Subcutaneous abdominal adipose tissue (tissue), 5 donors: Measurements from ENCODE around the gene PKLR.
A peak's percentile ranks its signal among the peaks of the same experiment; 100 is the strongest.

Experiments
- H3K27ac ChIP-seq: one replicate; pipeline ENCODE4 v1.7.0; 2013; ENCODE audit warnings: low read depth, mild to moderate bottlenecking, inconsistent platforms, low read length, moderate library complexity
- H3K27me3 ChIP-seq, 5 donors: one replicate each; pipeline ENCODE4 v1.7.0; 2013; ENCODE audit warnings: low read length in 5 of 5, inconsistent platforms in 1 of 5; ENCODE audit not compliant: control insufficient read depth in 5 of 5, insufficient read depth in 4 of 5
- H3K36me3 ChIP-seq, 5 donors: one replicate each; pipeline ENCODE4 v1.7.0; 2013; ENCODE audit warnings: low read length in 5 of 5; ENCODE audit not compliant: control insufficient read depth in 5 of 5, insufficient read depth in 5 of 5
- H3K4me1 ChIP-seq, 5 donors: one replicate each; pipeline ENCODE4 v1.7.0; 2013; ENCODE audit warnings: low read length in 5 of 5, mild to moderate bottlenecking in 3 of 5, moderate library complexity in 1 of 5; ENCODE audit not compliant: control insufficient read depth in 5 of 5, insufficient read depth in 5 of 5
- H3K4me3 ChIP-seq, 5 donors: one replicate each; pipeline ENCODE4 v1.7.0; 2013; ENCODE audit warnings: low read length in 5 of 5, low read depth in 1 of 5
- H3K9ac ChIP-seq, 5 donors: one replicate each; pipeline ENCODE4 v1.7.0; 2013; ENCODE audit warnings: low read length in 5 of 5, mild to moderate bottlenecking in 4 of 5, moderate library complexity in 3 of 5
- H3K9me3 ChIP-seq, 5 donors: one replicate each; pipeline ENCODE4 v1.7.0; 2013; ENCODE audit warnings: low read length in 5 of 5; ENCODE audit not compliant: control insufficient read depth in 5 of 5
- donor health status: healthy.
- donor health status: healthy.
- donor health status: healthy.
- donor health status: healthy.
- donor health status: healthy.

The PKLR gene

DNA sequence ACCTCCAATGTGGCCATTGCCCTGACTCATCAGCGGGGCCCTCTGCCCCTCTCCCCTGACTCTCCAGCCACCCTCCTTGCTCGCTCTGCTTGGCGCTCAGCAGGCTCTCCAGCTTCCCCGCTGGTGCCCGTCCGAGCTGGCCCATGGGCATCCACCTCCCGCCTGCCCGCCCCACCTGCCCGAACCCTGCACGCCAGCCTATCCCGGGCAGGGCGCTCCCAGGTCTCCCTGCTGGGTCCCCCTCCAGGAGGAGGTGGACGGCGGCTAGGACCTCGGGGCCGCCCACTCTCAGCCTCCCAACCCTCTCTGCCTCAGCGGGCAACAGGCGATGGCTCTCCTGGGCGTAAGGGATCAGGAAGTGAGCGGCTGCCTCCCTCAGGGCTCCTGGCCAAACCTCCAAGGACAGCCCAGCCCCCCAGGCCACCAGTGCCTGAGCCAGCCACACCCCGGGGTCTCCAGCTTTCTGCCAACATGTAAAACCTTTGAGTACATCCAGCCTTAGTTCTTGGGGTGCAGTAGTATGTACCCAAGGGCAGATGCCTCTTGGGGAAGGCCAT lies 13.2 kb downstream of the PKLR start:
- Histone ChIP-seq H3K4me3 (no peak overlapping the region), H3K27me3 (peaks cover 0 to 7% (median under 1%) of the 10 kb centered on the region in 5 donors), H3K4me1 (no peaks in the 10 kb centered on the region), H3K27ac (no peak overlapping the region), H3K9ac (no peak overlapping the region), H3K9me3 (no peaks in the 10 kb centered on the region), H3K36me3 (peaks cover 0 to 10% (median 0%) of the 10 kb centered on the region in 5 donors)

DNA sequence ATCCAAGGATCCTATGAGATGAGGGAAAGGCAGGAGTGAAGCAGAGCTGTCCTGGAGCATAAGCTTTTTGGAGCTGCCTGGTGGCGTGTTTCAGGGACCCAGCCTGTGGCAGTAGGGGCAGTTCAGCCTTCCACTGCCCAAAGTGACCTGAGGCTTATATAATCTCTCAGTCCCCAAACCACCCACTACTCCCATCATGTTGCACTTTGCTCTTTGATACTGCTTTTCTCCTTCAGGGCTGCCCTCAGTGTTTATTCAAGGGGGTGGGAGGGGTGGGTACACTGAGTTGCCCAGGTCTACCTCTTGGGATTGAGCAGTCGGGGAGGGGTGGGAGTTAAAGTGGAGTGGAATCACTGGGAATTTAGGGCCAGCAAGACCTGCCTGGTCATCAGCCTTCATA lies 14.7 kb downstream of the PKLR start:
- H3K36me3 ChIP-seq: peaks cover 0 to 10% (median 0%) of the 10 kb centered on the region in 5 donors

DNA sequence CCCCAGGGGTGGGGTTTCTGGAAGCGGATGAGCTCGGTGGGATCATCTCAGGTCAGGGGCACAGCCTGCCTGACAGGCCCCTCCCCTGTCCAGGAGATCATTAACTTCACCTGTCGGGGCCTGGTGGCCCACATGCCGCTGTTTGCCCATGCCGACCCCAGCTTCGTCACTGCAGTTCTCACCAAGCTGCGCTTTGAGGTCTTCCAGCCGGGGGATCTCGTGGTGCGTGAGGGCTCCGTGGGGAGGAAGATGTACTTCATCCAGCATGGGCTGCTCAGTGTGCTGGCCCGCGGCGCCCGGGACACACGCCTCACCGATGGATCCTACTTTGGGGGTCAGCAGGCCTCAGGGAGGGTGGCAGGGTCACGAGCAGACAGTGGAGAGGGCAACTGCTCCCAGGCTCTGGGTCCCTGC lies 15.6 kb downstream of the PKLR start:
- H3K9me3 ChIP-seq: no peaks in the 10 kb centered on the region
- no peak overlapping the region for H3K4me3 ChIP-seq
- H3K4me1 ChIP-seq: no peaks in the 10 kb centered on the region
- no peaks in the 10 kb centered on the region for H3K27me3 ChIP-seq
- H3K27ac ChIP-seq: no peak overlapping the region
- H3K36me3 ChIP-seq: peaks cover 0 to 10% (median 0%) of the 10 kb centered on the region in 5 donors
- H3K9ac ChIP-seq: no peak overlapping the region

More for the DNA sequence above, 14.7 kb downstream of the PKLR start:
- Histone ChIP-seq H3K27me3 (peaks cover 0 to 2% (median 0%) of the 10 kb centered on the region in 5 donors), H3K4me1 (no peaks in the 10 kb centered on the region), H3K4me3 (no peak overlapping the region), H3K27ac (no peak overlapping the region), H3K9me3 (no peaks in the 10 kb centered on the region), H3K9ac (no peak overlapping the region)

DNA sequence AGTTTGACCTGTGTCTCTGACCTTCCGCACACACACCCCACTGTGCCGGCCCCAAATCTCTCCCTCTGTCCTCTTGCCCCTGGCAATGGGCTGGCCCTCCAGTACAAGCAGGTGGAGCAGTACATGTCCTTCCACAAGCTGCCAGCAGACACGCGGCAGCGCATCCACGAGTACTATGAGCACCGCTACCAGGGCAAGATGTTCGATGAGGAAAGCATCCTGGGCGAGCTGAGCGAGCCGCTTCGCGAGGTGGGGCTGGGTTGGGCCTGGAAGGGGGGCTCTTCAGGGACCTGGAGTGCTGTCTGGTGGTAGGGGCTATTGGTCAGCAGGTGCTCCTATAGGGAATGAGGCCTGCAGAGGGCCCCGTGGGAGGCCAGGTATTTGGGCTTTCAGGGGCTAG lies 16.2 kb downstream of the PKLR start:
- Histone ChIP-seq H3K27ac (no peak overlapping the region), H3K36me3 (peaks cover 0 to 10% (median 0%) of the 10 kb centered on the region in 5 donors), H3K4me1 (no peaks in the 10 kb centered on the region), H3K9ac (peak overlapping the region in 1 of 5 donors; percentile 11), H3K27me3 (no peaks in the 10 kb centered on the region), H3K9me3 (no peaks in the 10 kb centered on the region), H3K4me3 (no peak overlapping the region)

DNA sequence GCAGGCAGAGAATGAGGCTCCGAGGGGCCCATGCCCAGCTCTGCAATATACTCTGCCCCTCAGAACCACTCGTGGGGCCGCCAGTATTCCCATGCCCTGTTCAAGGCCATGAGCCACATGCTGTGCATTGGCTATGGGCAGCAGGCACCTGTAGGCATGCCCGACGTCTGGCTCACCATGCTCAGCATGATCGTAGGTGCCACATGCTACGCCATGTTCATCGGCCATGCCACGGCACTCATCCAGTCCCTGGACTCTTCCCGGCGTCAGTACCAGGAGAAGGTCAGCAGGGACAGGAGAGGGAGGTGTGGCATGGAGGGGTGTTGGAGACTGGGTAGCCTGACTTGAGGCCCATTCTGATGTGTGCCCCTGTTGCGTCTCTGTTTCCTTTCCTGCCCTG lies 16.8 kb downstream of the PKLR start:
- no peak overlapping the region for H3K27ac ChIP-seq
- H3K9ac ChIP-seq: no peak overlapping the region
- no peaks in the 10 kb centered on the region for H3K4me1 ChIP-seq
- peaks cover 0 to 10% (median 0%) of the 10 kb centered on the region in 5 donors for H3K36me3 ChIP-seq
- no peak overlapping the region for H3K4me3 ChIP-seq
- no peaks in the 10 kb centered on the region for H3K9me3 ChIP-seq
- no peaks in the 10 kb centered on the region for H3K27me3 ChIP-seq

DNA sequence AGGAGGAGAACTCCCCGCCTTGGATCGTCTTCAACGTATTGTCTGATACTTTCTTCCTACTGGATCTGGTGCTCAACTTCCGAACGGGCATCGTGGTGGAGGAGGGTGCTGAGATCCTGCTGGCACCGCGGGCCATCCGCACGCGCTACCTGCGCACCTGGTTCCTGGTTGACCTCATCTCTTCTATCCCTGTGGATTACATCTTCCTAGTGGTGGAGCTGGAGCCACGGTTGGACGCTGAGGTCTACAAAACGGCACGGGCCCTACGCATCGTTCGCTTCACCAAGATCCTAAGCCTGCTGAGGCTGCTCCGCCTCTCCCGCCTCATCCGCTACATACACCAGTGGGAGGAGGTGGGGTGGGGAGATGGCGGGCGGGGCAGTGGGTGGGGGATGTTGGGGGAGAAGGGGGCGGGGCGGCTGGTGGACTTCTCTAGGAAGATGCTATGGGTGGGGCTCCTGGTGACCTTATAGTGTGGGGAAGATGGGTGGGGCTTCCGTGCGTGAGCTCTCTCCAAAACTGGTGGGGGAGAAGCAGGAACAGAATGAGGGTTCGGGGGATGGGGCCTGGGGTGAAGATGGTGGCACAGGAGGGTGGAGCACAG lies 18.6 kb downstream of the PKLR start:
- Histone ChIP-seq H3K27me3 (no peaks in the 10 kb centered on the region), H3K36me3 (peaks cover 0 to 10% (median 0%) of the 10 kb centered on the region in 5 donors), H3K4me1 (peaks cover 0 to 11% (median 9%) of the 10 kb centered on the region in 5 donors), H3K9ac (no peak overlapping the region), H3K9me3 (no peaks in the 10 kb centered on the region), H3K27ac (no peak overlapping the region), H3K4me3 (no peak overlapping the region)

DNA sequence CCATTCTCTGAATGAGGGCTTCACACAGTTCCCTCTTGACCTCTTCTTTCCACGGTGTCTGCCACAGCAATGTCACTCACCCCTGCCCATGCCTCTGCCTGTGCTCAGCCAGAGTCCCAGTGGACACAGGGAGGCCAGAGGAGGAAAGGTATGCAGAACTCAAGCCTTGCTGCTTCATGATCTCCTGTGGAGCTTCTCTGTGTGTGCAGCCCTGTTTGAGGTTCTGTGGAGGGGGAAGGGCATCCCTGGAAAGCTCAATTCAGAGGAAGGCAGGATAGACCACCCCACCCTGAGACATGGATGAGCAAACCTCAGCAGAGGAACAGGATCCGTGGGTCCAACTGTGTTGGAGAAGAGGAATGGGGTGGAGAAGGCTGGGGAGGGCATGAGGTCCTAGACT lies 22.0 kb downstream of the PKLR start:
- Histone ChIP-seq H3K27ac (no peak overlapping the region), H3K4me1 (peaks cover 0 to 19% (median 18%) of the 10 kb centered on the region in 5 donors), H3K27me3 (no peaks in the 10 kb centered on the region), H3K4me3 (no peak overlapping the region), H3K36me3 (peaks cover 0 to 4% (median 0%) of the 10 kb centered on the region in 5 donors), H3K9me3 (no peaks in the 10 kb centered on the region), H3K9ac (no peak overlapping the region)

DNA sequence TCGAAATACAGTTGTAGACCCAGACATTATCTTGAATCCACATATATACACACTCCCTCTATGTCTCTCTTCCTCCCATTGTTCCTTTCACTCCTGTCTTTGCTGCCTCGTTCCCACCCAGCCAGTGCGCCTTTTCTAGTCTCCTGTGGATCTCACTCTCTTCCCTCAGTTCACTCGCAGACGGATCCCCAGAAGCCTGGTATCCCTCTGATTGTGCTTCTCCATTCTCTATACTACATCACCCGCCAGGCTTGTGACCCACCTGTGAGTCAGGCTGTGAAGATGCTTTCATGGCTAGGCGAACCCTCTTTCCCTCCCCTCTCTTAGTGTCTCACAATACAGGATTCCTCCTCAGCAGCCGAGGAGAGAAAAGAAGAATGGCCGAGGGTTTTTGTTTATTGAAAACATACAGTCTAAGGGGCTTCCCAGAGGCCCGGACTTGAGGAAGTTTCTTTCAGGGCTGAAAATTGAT lies 22.5 kb downstream of the PKLR start:
- Histone ChIP-seq H3K9me3 (no peaks in the 10 kb centered on the region), H3K36me3 (no peaks in the 10 kb centered on the region), H3K9ac (no peak overlapping the region), H3K27ac (no peak overlapping the region), H3K4me1 (peaks cover 1 to 22% (median 20%) of the 10 kb centered on the region in 5 donors), H3K4me3 (no peak overlapping the region), H3K27me3 (no peaks in the 10 kb centered on the region)

DNA sequence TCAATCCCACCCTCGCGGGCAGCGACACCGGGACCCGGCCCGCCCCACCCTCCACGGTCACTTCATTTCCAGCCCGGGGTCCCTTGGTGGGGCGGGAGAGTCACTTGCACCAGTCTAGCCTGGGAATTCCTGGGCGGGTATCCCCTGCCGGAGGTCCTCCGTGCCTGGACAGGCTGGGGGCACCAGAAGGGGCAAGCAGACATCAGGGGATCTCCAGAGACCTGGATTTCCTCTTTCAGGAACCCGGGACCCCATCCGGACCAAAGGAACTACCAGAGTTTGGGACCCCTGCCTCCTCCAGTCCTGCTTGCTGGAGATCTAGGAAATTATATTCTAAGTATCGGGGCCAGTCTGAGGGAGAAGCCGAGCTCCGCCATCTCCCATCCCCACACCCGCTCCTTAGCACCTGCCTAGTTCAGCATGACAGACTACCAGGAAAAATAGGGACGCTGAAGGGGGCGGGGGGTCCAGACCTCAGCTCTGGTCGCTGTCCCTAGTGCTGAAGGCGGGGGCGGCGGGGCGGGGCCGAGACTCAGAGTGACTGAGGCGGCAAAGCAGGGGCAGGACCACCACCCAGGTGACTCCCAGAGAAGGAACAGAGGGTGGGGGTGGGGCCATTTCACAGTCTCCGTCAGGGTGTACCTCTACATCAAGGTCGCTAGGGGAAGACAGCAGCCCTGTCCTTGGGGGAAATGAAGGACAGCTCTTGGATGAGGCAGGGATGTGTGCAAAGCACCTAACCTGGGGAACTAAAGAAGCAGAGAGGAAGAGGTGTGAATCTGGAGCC lies 23.1 kb downstream of the PKLR start:
- peaks cover 2 to 25% (median 24%) of the 10 kb centered on the region in 5 donors for H3K4me1 ChIP-seq
- no peaks in the 10 kb centered on the region for H3K27me3 ChIP-seq
- H3K27ac ChIP-seq: no peak overlapping the region
- peak overlapping the region in 4 of 5 donors; percentile 27 to 80 (median 48) for H3K9ac ChIP-seq
- no peaks in the 10 kb centered on the region for H3K36me3 ChIP-seq
- peak overlapping the region; percentile 70 to 79 (median 76) for H3K4me3 ChIP-seq
- H3K9me3 ChIP-seq: no peaks in the 10 kb centered on the region
